WTC11 (cell line): ENCODE results near the gene MICAL3. TPM values are rescaled to one million over a fixed set of nuclear protein-coding genes. Genes with fewer than 3 reads are reported as not detected.

ENCODE experiments used
- ATAC-seq: fragments of 200-7000 bp; cut with Tn5 transposase; 2 replicates; pipeline ENCODE4 v1.10.0; 2021; ENCODE audit warnings: mild to moderate bottlenecking, moderate library complexity
- CTCF ChIA-PET: fragments of 300-600 bp; sonication (Branson Sonifier 250); formaldehyde crosslinking; loops from one replicate; lab custom pipeline; 2021; ENCODE audit warnings: antibody characterized with exemption; lab: Charles Lee
- POLR2A ChIA-PET: fragments of 350-600 bp; sonication (Branson Sonifier 250); formaldehyde crosslinking; loops from one replicate; lab custom pipeline; 2021; ENCODE audit warnings: antibody characterized with exemption; lab: Charles Lee
- DNase-seq: peaks from one replicate; pipeline ENCODE4 v3.0.0; 2021; ENCODE audit warnings: low spot score
- H3K27ac Mint-ChIP-seq: 2 replicates; pipeline ENCODE4 v1.8.0; 2021; ENCODE audit warnings: mixed read lengths
- H3K27me3 Mint-ChIP-seq: 2 replicates; pipeline ENCODE4 v1.8.0; 2021; ENCODE audit warnings: low read depth, mild to moderate bottlenecking, moderate library complexity, mixed read lengths
- H3K36me3 Mint-ChIP-seq: 2 replicates; pipeline ENCODE4 v1.8.0; 2021; ENCODE audit warnings: mixed read lengths
- H3K4me1 Mint-ChIP-seq: 2 replicates; pipeline ENCODE4 v1.8.0; 2022; ENCODE audit warnings: mixed read lengths
- H3K4me3 Mint-ChIP-seq: 2 replicates; pipeline ENCODE4 v1.8.0; 2021; ENCODE audit warnings: mild to moderate bottlenecking, moderate library complexity, mixed read lengths
- H3K9me3 Mint-ChIP-seq: 2 replicates; pipeline ENCODE4 v1.8.0; 2021; ENCODE audit warnings: mixed read lengths
- CREB1 ChIP-seq: sonication (generic); formaldehyde crosslinking; IDR thresholded peaks from 2 replicates; pipeline ENCODE4 v1.8.0; 2023; ENCODE audit warnings: mild to moderate bottlenecking, missing genetic modification reagents
- EMX1 ChIP-seq: fragments of 250-450 bp; sonication (Bioruptor Pico); IDR thresholded peaks from 2 replicates; pipeline ENCODE4 v1.8.0; 2021; ENCODE audit warnings: mild to moderate bottlenecking
- ETV6 ChIP-seq: sonication (generic); formaldehyde crosslinking; IDR thresholded peaks from 2 replicates; pipeline ENCODE4 v1.8.1; 2022; ENCODE audit warnings: mild to moderate bottlenecking, missing genetic modification reagents
- FOXP1 ChIP-seq: sonication (generic); formaldehyde crosslinking; IDR thresholded peaks from 2 replicates; pipeline ENCODE4 v1.8.0; 2022; ENCODE audit warnings: missing genetic modification reagents, mild to moderate bottlenecking, moderate library complexity, borderline replicate concordance
- GRHL2 ChIP-seq: fragments of 250-450 bp; sonication (Bioruptor Pico); IDR thresholded peaks from 2 replicates; pipeline ENCODE4 v1.8.0; 2022; ENCODE audit warnings: mild to moderate bottlenecking, moderate library complexity; ENCODE audit not compliant: insufficient replicate concordance, severe bottlenecking
- MXD4 ChIP-seq: fragments of 250-450 bp; sonication (Bioruptor Pico); IDR thresholded peaks from 2 replicates; pipeline ENCODE4 v1.8.0; 2021; ENCODE audit warnings: mild to moderate bottlenecking, moderate library complexity, borderline replicate concordance
- NR2C2 ChIP-seq: sonication (generic); formaldehyde crosslinking; IDR thresholded peaks from 2 replicates; pipeline ENCODE4 v1.8.0; 2022; ENCODE audit warnings: mild to moderate bottlenecking, missing genetic modification reagents
- PRRX2 ChIP-seq: fragments of 250-450 bp; sonication (Bioruptor Pico); IDR thresholded peaks from 2 replicates; pipeline ENCODE4 v1.8.0; 2021; ENCODE audit warnings: mild to moderate bottlenecking
- SMAD3 ChIP-seq: sonication (generic); formaldehyde crosslinking; IDR thresholded peaks from 2 replicates; pipeline ENCODE4 v1.8.0; 2022; ENCODE audit warnings: missing genetic modification reagents, mild to moderate bottlenecking, borderline replicate concordance
- SP1 ChIP-seq: sonication (generic); formaldehyde crosslinking; conservative IDR thresholded peaks from 2 replicates; pipeline ENCODE4 v1.8.1; 2022; ENCODE audit warnings: missing genetic modification reagents
- TP53 ChIP-seq: sonication (generic); formaldehyde crosslinking; IDR thresholded peaks from 2 replicates; pipeline ENCODE4 v1.8.1; 2023; ENCODE audit warnings: mild to moderate bottlenecking, missing genetic modification reagents
- ZBTB21 ChIP-seq: sonication (generic); formaldehyde crosslinking; IDR thresholded peaks from 2 replicates; pipeline ENCODE4 v1.8.1; 2023; ENCODE audit warnings: mild to moderate bottlenecking, missing genetic modification reagents, borderline replicate concordance
- ZNF396 ChIP-seq: fragments of 250-450 bp; sonication (Bioruptor Pico); IDR thresholded peaks from 2 replicates; pipeline ENCODE4 v1.8.0; 2021; ENCODE audit warnings: mild to moderate bottlenecking, moderate library complexity, borderline replicate concordance
- ZNF671 ChIP-seq: fragments of 250-450 bp; sonication (Bioruptor Pico); IDR thresholded peaks from 2 replicates; pipeline ENCODE4 v1.8.0; 2021; ENCODE audit warnings: mild to moderate bottlenecking
- total RNA-seq: library from RNA; stranded (reverse); gene quantifications from 3 replicates; pipeline ENCODE4 v1.2.3, GENCODE V29; 2021
- TF ChIP-seq, protein P1 (sequence below): fragments of 200-600 bp; IDR thresholded peaks from 2 replicates; pipeline ENCODE4 v1.8.0; 2022; ENCODE audit warnings: antibody characterized with exemption
- TF ChIP-seq, protein P2 (sequence below): sonication (generic); formaldehyde crosslinking; IDR thresholded peaks from 2 replicates; pipeline ENCODE4 v1.8.0; 2023; ENCODE audit warnings: missing genetic modification reagents
- TF ChIP-seq, protein P3 (sequence below): sonication (generic); formaldehyde crosslinking; IDR thresholded peaks from 2 replicates; pipeline ENCODE4 v1.8.1; 2022; ENCODE audit warnings: low read depth, mild to moderate bottlenecking, moderate library complexity, missing genetic modification reagents, borderline replicate concordance
- TF ChIP-seq, protein P4 (sequence below): sonication (generic); formaldehyde crosslinking; IDR thresholded peaks from 2 replicates; pipeline ENCODE4 v1.8.1; 2023; ENCODE audit warnings: mild to moderate bottlenecking, missing genetic modification reagents, moderate library complexity
- TF ChIP-seq, protein P5 (sequence below): fragments of 250-450 bp; sonication (Bioruptor Pico); IDR thresholded peaks from 2 replicates; pipeline ENCODE4 v1.9.0; 2021; ENCODE audit warnings: moderate library complexity, mild to moderate bottlenecking, inconsistent platforms, borderline replicate concordance
- TF ChIP-seq, protein P6 (sequence below): sonication (generic); formaldehyde crosslinking; IDR thresholded peaks from 2 replicates; pipeline ENCODE4 v1.8.0; 2022; ENCODE audit warnings: missing genetic modification reagents
- TF ChIP-seq, protein P7 (sequence below): sonication (generic); formaldehyde crosslinking; IDR thresholded peaks from 2 replicates; pipeline ENCODE4 v1.8.1; 2022; ENCODE audit warnings: low read depth, missing genetic modification reagents, borderline replicate concordance
- TF ChIP-seq, protein P8 (sequence below): sonication (generic); formaldehyde crosslinking; IDR thresholded peaks from 2 replicates; pipeline ENCODE4 v1.8.1; 2023; ENCODE audit warnings: mild to moderate bottlenecking, missing genetic modification reagents

MICAL3 gene
- total RNA-seq, 1 experiment from 2014 or later = 41.2 TPM

DNA sequence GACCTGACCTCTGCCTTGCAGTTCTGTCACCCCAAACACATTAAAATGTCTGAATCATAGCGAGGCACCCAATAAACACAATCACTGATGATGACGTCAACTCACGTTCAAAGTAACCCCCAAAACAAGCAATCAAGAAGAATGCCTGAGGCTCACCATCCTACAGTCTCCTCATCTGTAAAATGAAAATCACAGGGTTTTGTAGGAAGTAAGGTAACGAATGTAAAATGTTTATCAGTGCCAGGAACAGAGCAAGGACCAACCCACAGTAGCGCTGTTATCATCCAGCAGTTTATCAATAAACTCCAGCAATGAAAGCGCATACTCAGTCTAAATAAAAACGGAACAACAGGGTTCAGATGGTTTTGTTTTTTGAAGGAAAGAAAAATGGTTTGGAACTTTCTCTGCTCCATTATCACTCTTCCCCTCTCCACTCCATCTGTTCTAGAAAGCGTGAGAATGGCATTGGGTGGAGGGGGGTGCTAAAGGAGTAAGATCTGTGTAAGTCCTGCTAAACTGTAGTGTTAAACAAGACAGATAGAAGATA, 110.5 kb downstream of the MICAL3 start:
- Mint-ChIP-seq H3K9me3 (no peaks in the 10 kb centered on the region), H3K27me3 (no peaks in the 10 kb centered on the region), H3K36me3 (no peaks in the 10 kb centered on the region), H3K4me3 (no peak overlapping the region), H3K27ac (no peak overlapping the region), H3K4me1 (peaks cover 28% of the 10 kb centered on the region)
- ChIA-PET CTCF (interaction anchor here (1.5 kb wide), 1 partner anchor 162 kb away, joined by 4 read pairs; no protein-coding TSS in a partner anchor), POLR2A (no interaction called here)
- no peak for DNase-seq
- no peak for TF ChIP-seq CREB1 (CRISPR knock-in tag)
- TF ChIP-seq, protein P1, sequence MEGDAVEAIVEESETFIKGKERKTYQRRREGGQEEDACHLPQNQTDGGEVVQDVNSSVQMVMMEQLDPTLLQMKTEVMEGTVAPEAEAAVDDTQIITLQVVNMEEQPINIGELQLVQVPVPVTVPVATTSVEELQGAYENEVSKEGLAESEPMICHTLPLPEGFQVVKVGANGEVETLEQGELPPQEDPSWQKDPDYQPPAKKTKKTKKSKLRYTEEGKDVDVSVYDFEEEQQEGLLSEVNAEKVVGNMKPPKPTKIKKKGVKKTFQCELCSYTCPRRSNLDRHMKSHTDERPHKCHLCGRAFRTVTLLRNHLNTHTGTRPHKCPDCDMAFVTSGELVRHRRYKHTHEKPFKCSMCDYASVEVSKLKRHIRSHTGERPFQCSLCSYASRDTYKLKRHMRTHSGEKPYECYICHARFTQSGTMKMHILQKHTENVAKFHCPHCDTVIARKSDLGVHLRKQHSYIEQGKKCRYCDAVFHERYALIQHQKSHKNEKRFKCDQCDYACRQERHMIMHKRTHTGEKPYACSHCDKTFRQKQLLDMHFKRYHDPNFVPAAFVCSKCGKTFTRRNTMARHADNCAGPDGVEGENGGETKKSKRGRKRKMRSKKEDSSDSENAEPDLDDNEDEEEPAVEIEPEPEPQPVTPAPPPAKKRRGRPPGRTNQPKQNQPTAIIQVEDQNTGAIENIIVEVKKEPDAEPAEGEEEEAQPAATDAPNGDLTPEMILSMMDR = no peak
- TF ChIP-seq, protein P2, sequence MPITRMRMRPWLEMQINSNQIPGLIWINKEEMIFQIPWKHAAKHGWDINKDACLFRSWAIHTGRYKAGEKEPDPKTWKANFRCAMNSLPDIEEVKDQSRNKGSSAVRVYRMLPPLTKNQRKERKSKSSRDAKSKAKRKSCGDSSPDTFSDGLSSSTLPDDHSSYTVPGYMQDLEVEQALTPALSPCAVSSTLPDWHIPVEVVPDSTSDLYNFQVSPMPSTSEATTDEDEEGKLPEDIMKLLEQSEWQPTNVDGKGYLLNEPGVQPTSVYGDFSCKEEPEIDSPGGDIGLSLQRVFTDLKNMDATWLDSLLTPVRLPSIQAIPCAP (CRISPR knock-in tag) = no peak
- TF ChIP-seq TP53 (CRISPR knock-in tag) = no peak
- no peak for TF ChIP-seq SMAD3 (CRISPR knock-in tag)
- no peak for TF ChIP-seq ZNF396 (CRISPR knock-in tag)
- TF ChIP-seq, protein P3, sequence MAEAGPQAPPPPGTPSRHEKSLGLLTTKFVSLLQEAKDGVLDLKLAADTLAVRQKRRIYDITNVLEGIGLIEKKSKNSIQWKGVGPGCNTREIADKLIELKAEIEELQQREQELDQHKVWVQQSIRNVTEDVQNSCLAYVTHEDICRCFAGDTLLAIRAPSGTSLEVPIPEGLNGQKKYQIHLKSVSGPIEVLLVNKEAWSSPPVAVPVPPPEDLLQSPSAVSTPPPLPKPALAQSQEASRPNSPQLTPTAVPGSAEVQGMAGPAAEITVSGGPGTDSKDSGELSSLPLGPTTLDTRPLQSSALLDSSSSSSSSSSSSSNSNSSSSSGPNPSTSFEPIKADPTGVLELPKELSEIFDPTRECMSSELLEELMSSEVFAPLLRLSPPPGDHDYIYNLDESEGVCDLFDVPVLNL = no peak
- TF ChIP-seq, protein P4, sequence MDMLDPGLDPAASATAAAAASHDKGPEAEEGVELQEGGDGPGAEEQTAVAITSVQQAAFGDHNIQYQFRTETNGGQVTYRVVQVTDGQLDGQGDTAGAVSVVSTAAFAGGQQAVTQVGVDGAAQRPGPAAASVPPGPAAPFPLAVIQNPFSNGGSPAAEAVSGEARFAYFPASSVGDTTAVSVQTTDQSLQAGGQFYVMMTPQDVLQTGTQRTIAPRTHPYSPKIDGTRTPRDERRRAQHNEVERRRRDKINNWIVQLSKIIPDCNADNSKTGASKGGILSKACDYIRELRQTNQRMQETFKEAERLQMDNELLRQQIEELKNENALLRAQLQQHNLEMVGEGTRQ (CRISPR knock-in tag) = no peak
- no peak for ATAC-seq

DNA sequence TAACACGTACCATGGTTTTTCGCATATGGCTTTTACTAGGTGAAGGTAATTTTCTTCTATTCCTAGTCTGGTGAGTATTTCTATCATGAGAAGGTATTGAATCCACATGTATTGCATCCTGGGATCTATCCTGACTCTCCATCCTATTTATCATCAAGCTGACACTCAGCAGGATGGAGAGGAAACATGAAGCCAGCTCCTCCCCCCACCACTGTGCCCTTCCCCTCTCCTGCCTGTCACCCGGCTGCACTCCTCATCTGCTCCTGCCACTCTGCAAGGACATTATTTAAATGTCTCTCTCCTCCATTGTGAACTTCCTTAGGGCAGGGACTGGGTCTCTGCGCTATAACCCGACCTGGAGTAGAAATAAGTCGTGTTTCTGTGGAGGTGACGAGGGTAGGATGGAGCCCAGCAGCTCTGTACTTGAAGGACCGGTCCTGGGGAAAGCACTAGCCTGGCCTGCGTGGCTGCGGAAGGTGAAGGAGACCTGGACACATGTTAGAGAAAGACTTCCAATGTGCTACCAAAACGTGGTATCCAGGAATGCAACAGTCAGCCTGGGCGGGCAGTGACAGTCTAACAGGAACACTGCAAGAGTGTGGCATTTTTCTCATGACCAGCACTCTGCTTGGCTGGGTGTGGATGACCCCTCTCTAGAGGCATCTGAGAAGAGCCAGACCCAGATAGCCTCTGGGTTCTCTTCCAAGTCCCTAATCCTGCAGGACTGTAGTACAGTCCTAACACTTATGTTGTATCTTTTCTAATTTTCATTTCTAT, 111.2 kb downstream of the MICAL3 start:
- Mint-ChIP-seq H3K4me3 (no peak overlapping the region), H3K27me3 (no peaks in the 10 kb centered on the region), H3K36me3 (no peaks in the 10 kb centered on the region), H3K4me1 (peaks cover 28% of the 10 kb centered on the region), H3K27ac (no peak overlapping the region), H3K9me3 (no peaks in the 10 kb centered on the region)
- ATAC-seq = 0 out of 2 replicates have a peak, but pooled peaks have one; percentile 7
- CTCF ChIA-PET = interaction anchor here (1.0 to 1.4 kb wide), 3 partner anchors 21 to 163 kb away, joined by 3 to 4 read pairs (median 3); no protein-coding TSS in a partner anchor
- POLR2A ChIA-PET = no interaction called here
- DNase-seq = no peak
- no peak for TF ChIP-seq ETV6 (CRISPR knock-in tag)
- TF ChIP-seq, protein P5, sequence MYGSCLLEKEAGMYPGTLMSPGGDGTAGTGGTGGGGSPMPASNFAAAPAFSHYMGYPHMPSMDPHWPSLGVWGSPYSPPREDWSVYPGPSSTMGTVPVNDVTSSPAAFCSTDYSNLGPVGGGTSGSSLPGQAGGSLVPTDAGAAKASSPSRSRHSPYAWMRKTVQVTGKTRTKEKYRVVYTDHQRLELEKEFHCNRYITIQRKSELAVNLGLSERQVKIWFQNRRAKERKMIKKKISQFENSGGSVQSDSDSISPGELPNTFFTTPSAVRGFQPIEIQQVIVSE (CRISPR knock-in tag) = no peak
- TF ChIP-seq, protein P6, sequence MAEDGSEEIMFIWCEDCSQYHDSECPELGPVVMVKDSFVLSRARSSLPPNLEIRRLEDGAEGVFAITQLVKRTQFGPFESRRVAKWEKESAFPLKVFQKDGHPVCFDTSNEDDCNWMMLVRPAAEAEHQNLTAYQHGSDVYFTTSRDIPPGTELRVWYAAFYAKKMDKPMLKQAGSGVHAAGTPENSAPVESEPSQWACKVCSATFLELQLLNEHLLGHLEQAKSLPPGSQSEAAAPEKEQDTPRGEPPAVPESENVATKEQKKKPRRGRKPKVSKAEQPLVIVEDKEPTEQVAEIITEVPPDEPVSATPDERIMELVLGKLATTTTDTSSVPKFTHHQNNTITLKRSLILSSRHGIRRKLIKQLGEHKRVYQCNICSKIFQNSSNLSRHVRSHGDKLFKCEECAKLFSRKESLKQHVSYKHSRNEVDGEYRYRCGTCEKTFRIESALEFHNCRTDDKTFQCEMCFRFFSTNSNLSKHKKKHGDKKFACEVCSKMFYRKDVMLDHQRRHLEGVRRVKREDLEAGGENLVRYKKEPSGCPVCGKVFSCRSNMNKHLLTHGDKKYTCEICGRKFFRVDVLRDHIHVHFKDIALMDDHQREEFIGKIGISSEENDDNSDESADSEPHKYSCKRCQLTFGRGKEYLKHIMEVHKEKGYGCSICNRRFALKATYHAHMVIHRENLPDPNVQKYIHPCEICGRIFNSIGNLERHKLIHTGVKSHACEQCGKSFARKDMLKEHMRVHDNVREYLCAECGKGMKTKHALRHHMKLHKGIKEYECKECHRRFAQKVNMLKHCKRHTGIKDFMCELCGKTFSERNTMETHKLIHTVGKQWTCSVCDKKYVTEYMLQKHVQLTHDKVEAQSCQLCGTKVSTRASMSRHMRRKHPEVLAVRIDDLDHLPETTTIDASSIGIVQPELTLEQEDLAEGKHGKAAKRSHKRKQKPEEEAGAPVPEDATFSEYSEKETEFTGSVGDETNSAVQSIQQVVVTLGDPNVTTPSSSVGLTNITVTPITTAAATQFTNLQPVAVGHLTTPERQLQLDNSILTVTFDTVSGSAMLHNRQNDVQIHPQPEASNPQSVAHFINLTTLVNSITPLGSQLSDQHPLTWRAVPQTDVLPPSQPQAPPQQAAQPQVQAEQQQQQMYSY (CRISPR knock-in tag) = no peak
- TF ChIP-seq GRHL2 (CRISPR knock-in tag) = no peak
- TF ChIP-seq, protein P7, sequence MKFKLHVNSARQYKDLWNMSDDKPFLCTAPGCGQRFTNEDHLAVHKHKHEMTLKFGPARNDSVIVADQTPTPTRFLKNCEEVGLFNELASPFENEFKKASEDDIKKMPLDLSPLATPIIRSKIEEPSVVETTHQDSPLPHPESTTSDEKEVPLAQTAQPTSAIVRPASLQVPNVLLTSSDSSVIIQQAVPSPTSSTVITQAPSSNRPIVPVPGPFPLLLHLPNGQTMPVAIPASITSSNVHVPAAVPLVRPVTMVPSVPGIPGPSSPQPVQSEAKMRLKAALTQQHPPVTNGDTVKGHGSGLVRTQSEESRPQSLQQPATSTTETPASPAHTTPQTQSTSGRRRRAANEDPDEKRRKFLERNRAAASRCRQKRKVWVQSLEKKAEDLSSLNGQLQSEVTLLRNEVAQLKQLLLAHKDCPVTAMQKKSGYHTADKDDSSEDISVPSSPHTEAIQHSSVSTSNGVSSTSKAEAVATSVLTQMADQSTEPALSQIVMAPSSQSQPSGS (CRISPR knock-in tag) = no peak
- TF ChIP-seq PRRX2 = no peak
- TF ChIP-seq NR2C2 (CRISPR knock-in tag) = no peak
- TF ChIP-seq SP1 (CRISPR knock-in tag) = no peak
- no peak for TF ChIP-seq ZBTB21 (CRISPR knock-in tag)
- no peak for TF ChIP-seq FOXP1
- TF ChIP-seq, protein P8, sequence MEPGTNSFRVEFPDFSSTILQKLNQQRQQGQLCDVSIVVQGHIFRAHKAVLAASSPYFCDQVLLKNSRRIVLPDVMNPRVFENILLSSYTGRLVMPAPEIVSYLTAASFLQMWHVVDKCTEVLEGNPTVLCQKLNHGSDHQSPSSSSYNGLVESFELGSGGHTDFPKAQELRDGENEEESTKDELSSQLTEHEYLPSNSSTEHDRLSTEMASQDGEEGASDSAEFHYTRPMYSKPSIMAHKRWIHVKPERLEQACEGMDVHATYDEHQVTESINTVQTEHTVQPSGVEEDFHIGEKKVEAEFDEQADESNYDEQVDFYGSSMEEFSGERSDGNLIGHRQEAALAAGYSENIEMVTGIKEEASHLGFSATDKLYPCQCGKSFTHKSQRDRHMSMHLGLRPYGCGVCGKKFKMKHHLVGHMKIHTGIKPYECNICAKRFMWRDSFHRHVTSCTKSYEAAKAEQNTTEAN (CRISPR knock-in tag) = no peak
- no peak for TF ChIP-seq EMX1 (CRISPR knock-in tag)
- no peak for TF ChIP-seq MXD4 (CRISPR knock-in tag)
- no peak for TF ChIP-seq ZNF671
